Loucy (cell line): ENCODE measurements around the gene OLFM1.

Experiments used
- EZH2phosphoT487 ChIP-seq: fragments of 200-600 bp; IDR thresholded peaks from 2 replicates; pipeline ENCODE4 v1.6.1; 2018; ENCODE audit warnings: antibody characterized with exemption, mild to moderate bottlenecking, moderate library complexity, borderline replicate concordance
- TF ChIP-seq, protein P1 (sequence below): fragments of 200-600 bp; sonication (generic); conservative IDR thresholded peaks from 2 replicates; pipeline ENCODE4 v1.5.1; 2014; ENCODE audit warnings: mild to moderate bottlenecking, antibody characterized with exemption, low read length

DNA sequence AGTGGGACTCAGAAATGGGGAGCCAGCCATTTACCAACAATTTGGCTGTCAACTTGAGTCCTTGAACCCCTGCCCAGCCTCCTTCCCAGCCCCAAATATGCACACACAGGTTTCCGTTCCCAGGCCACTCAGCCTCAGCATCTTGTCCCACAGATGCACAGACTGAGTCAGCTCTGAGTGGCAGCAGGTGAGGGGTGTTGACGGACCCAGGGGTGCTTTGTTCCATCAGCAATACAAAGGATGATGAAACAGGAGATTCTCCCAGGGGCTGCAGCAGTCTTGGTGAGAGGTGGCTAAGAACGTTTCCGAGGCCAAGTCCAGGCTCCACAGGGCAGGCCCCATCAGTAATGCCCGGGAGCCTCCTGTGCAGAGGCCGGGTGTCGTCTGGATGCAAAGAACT, 4.9 kb upstream of the OLFM1 start:
- TF ChIP-seq, protein P1, sequence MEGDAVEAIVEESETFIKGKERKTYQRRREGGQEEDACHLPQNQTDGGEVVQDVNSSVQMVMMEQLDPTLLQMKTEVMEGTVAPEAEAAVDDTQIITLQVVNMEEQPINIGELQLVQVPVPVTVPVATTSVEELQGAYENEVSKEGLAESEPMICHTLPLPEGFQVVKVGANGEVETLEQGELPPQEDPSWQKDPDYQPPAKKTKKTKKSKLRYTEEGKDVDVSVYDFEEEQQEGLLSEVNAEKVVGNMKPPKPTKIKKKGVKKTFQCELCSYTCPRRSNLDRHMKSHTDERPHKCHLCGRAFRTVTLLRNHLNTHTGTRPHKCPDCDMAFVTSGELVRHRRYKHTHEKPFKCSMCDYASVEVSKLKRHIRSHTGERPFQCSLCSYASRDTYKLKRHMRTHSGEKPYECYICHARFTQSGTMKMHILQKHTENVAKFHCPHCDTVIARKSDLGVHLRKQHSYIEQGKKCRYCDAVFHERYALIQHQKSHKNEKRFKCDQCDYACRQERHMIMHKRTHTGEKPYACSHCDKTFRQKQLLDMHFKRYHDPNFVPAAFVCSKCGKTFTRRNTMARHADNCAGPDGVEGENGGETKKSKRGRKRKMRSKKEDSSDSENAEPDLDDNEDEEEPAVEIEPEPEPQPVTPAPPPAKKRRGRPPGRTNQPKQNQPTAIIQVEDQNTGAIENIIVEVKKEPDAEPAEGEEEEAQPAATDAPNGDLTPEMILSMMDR, result no peak
- no peak for TF ChIP-seq EZH2phosphoT487
